Measurements from ENCODE around the gene LRMDA.

DNA sequence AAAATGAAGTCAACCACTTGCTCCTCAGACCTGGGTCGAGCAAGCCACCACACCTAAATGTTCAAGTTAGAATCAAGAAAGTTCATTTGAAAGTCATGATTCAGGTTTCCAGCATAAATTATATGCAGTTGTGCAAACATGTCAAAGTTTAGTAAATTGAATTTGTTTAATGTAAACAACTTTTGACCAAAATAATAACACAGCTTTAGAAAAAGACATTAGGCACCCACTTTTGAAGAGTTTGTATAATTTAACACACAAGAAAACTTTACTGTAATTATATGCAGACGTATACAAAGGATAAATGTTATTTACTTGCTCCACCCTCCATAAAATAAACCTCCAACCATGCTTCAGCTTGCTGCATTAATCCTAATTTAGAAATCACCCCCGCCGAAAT is 680.0 kb downstream of the LRMDA start:
- no peak for TF ChIP-seq EP300 (IDR thresholded peaks at IDR 0.05; ENCODE audit: borderline replicate concordance in 1 of 2, low read depth in 2 of 2, low read length in 2 of 2)
- TF ChIP-seq CEBPB (IDR thresholded peaks at IDR 0.05; ENCODE audit: low read depth, low read length), result no peak
- TF ChIP-seq BRCA1 (IDR thresholded peaks at IDR 0.05; ENCODE audit: low read depth, low read length), result no peak
- no peak for TF ChIP-seq JUN (IDR thresholded peaks at IDR 0.05; ENCODE audit: low read depth, low read length)
- TF ChIP-seq CTCF (IDR thresholded peaks at IDR 0.05; ENCODE audit: control extremely low read depth in 1 of 3, insufficient read depth in 1 of 3, low read depth in 1 of 3, low read length in 3 of 3), result no peak
- TF ChIP-seq CHD2 (IDR thresholded peaks at IDR 0.05; ENCODE audit: low read length), result no peak
- TF ChIP-seq EZH2 (IDR thresholded peaks at IDR 0.05; ENCODE audit: low read depth, low read length, severe bottlenecking), result no peak
- no peak for TF ChIP-seq RAD21 (IDR thresholded peaks at IDR 0.05 in 1 of 2, conservative IDR thresholded peaks at IDR 0.05 in 1 of 2; ENCODE audit: low read depth in 2 of 2, low read length in 2 of 2)
- TF ChIP-seq CHD1 (IDR thresholded peaks at IDR 0.05; ENCODE audit: low read depth, low read length), result no peak
- no peak for TF ChIP-seq TCF12 (IDR thresholded peaks at IDR 0.05; ENCODE audit: low read depth, low read length)
